Thymus (tissue), 11 donors: Measurements from ENCODE around the gene OVAAL. TPM values are rescaled to one million over a fixed set of nuclear protein-coding genes. Genes with fewer than 3 reads are reported as not detected.

ENCODE experiments used
- DNase-seq, 9 donors: peaks; one replicate each; pipeline ENCODE4 v3.0.0-alpha.2; 2013; ENCODE audit warnings: low spot score in 9 of 9, low read depth in 6 of 9, missing footprints in 1 of 9
- H3K27ac ChIP-seq, 2 donors: one replicate each; pipeline ENCODE4 v1.5.1; 2013; ENCODE audit warnings: control low read depth in 1 of 2, low read depth in 1 of 2, low read length in 1 of 2, mild to moderate bottlenecking in 1 of 2, moderate library complexity in 1 of 2
- H3K27me3 ChIP-seq, 2 donors: one replicate each; pipeline ENCODE4 v1.5.1; 2013; ENCODE audit warnings: low read length in 1 of 2; ENCODE audit not compliant: control insufficient read depth in 2 of 2, insufficient read depth in 1 of 2
- H3K36me3 ChIP-seq, 2 donors: one replicate each; pipeline ENCODE4 v1.5.1; 2013; ENCODE audit warnings: low read length in 1 of 2, mild to moderate bottlenecking in 1 of 2, moderate library complexity in 1 of 2; ENCODE audit not compliant: control insufficient read depth in 2 of 2, insufficient read depth in 2 of 2
- H3K4me1 ChIP-seq, 2 donors: one replicate each; pipeline ENCODE4 v1.5.1; 2013; ENCODE audit warnings: low read length in 2 of 2; ENCODE audit not compliant: control insufficient read depth in 2 of 2, insufficient read depth in 2 of 2
- H3K4me3 ChIP-seq, 2 donors: one replicate each; pipeline ENCODE4 v1.5.1; 2013; ENCODE audit warnings: low read length in 2 of 2, control low read depth in 1 of 2, mild to moderate bottlenecking in 1 of 2
- H3K9me3 ChIP-seq, 2 donors: one replicate each; pipeline ENCODE4 v1.5.1; 2013; ENCODE audit warnings: low read length in 1 of 2, mild to moderate bottlenecking in 1 of 2; ENCODE audit not compliant: control insufficient read depth in 2 of 2, insufficient read depth in 1 of 2
- WGBS: extraction: QIAGEN DNeasy Blood & Tissue Kit; methylation state at CpG from one replicate; pipeline ENCODE4 v1.1.7; 2013; 5-methylcytosine and 5-hydroxymethylcytosine counted together
- polyA plus RNA-seq: library from polyadenylated mRNA; stranded (reverse); fragments of 200-250 nt; gene quantifications from one replicate; pipeline ENCODE4 v1.2.3, GENCODE V29; 2013
- total RNA-seq: library from RNA; stranded (reverse); fragments of 120-200 nt; gene quantifications from one replicate; pipeline ENCODE4 v1.2.4, GENCODE V29; 2013
- donor health status: healthy.

Gene OVAAL
- total and polyA plus RNA-seq, 2 donors, result 0.05 to 0.14 TPM

DNA sequence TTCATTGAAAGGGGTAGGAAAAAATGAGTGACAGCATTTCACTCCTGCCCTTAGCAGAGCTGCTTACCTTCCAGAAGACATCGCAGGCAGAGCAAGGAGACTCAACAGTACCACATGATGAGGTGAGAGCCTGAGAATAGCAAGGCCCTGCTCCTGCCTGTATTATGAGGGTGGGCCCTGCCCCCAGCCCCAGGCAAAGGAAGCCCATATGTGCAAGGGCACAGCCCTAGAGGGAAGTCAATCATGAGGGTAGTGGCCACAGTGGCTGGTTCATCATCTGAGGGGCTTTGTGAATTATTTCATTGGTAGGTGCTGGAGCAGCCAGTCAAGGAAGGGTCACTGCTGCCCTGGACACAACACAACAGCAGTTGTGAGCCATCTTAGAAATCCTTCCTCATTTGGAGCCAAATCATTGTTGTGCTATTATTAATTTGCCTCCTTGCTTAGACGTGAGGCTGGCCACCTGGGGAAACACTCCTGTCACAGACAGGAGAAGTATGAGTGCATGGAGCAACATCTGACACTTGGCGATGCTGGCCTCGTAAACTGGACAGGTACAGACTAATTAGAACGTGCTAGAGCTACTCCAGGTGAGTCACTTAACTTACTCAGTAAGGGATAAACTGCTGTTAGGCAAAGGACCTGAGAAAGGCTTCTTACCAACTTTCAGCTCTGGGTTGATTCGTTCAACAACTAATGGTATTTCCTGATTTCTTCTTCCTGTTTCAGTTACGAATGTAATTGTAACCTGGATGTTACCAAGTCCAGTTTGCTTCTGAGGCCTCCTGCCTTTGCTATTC, 33.6 kb upstream of the OVAAL start:
- H3K36me3 ChIP-seq, result no peaks in the 10 kb centered on the region
- no peak overlapping the region for H3K4me3 ChIP-seq
- WGBS, result 76% methylated on average over 7 of the region's 7 CpGs
- peaks cover 0 to 8% of the 10 kb centered on the region in 2 donors for H3K4me1 ChIP-seq
- DNase-seq, result no peak
- H3K27ac ChIP-seq, result peak overlapping the region in 1 of 2 donors; percentile 40
- no peaks in the 10 kb centered on the region for H3K27me3 ChIP-seq
- H3K9me3 ChIP-seq, result no peaks in the 10 kb centered on the region

DNA sequence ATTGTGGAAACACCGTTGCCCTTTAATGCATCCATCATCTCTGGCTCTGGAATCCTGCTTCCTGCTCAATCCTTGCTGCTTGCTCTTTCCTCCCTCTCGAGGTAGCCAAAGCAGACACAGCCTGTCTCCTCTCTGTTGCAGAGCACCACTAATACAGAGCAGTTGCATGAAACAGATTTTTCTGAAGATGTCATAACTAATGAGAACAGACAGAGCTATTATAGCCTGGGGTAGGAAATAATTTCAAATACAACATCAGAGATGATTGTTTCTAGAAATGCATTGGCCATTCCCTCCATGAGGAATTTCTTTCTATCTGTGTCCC, 33.1 kb upstream of the OVAAL start:
- H3K9me3 ChIP-seq, result no peaks in the 10 kb centered on the region
- H3K36me3 ChIP-seq, result no peaks in the 10 kb centered on the region
- H3K27me3 ChIP-seq, result no peaks in the 10 kb centered on the region
- H3K27ac ChIP-seq, result no peak overlapping the region
- no peak for DNase-seq
- WGBS, result 57% methylated on average over 2 of the region's 2 CpGs
- H3K4me1 ChIP-seq, result peaks cover 0 to 8% of the 10 kb centered on the region in 2 donors
- H3K4me3 ChIP-seq, result no peak overlapping the region

DNA sequence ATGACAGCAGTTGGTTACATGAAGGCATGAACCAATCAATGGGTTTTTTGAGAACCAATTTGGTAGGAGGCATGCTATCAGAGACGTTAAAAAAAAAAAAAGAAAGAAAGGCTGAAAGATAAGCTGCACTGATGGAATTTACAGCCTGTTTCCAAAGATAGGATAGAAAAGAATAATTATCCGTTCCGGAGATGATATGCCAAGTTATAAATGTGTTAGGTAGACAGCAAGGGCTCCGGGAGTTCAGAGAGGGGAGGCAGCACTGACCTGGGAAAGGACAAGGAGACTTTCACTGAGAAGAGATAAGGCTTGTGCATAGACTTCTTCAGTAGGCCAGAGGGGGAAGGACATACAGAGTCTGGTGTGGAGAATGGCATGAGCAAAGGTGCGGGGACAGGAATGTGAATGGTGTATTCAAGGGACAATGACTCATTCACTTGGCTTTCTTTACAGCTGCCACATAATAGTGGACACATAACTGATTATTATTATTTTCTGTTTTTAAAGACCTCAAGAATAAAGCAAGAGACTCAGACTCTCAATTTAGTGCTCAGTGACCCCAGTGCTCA, 31.6 kb upstream of the OVAAL start:
- no peak for DNase-seq
- no peaks in the 10 kb centered on the region for H3K27me3 ChIP-seq
- H3K4me3 ChIP-seq, result no peak overlapping the region
- no peaks in the 10 kb centered on the region for H3K36me3 ChIP-seq
- H3K27ac ChIP-seq, result no peak overlapping the region
- WGBS, result 97% methylated on average over 5 of the region's 5 CpGs
- H3K9me3 ChIP-seq, result no peaks in the 10 kb centered on the region
- peaks cover 0 to 8% of the 10 kb centered on the region in 2 donors for H3K4me1 ChIP-seq

DNA sequence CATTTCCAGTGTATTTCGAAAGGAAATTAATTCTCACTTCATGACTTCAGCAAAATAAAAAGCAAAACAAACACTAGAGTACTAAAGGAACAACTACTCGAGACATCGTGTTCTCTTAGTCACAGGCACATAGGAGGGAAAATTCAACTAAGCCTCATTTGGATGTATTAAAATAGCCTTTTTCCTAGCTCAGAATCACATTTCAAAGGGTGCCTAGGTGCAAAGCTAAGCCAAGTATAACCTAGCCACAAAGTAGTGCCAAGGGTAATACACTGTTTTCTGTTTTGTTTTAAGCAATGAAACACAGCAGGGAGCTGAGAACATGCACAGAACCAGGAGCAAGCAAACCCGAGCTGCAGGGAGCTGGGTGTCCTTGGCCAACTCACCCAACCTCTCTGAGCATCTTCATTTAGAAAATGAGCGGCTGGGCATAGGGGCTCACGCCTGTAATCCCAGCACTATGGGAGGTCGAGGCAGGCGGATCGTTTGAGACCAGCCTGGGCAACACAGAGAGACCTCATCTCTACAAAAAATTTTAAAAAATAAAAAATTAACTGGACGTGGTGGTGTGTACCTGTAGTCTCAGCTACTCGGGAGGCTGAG, 29.8 kb upstream of the OVAAL start:
- Histone ChIP-seq H3K4me1 (peaks cover 0 to 6% of the 10 kb centered on the region in 2 donors), H3K27me3 (no peaks in the 10 kb centered on the region), H3K9me3 (no peaks in the 10 kb centered on the region), H3K4me3 (no peak overlapping the region), H3K27ac (no peak overlapping the region), H3K36me3 (no peaks in the 10 kb centered on the region)
- 97% methylated on average over 11 of the region's 11 CpGs for WGBS
- DNase-seq, result no peak

DNA sequence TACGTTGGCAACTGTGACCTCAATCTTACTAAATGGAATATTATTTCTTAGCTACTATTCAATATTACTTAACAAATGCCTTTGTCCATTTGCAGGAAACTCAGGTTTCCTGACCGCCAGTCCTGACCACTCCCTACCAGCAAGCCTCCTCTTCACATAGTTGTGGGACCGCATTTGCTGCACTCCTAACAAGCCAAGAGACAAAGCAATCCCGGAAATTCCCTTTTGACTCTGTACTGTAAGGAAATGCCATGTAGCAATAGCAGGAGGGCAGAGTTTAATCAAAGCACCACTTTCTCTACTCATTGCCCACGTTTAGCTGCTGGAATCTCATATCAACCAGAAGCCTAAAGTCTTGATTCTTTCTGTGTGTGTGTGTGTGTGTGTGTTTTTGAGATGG, 28.3 kb upstream of the OVAAL start:
- peaks cover 0 to 3% of the 10 kb centered on the region in 2 donors for H3K4me1 ChIP-seq
- DNase-seq, result no peak
- no peaks in the 10 kb centered on the region for H3K27me3 ChIP-seq
- H3K27ac ChIP-seq, result no peak overlapping the region
- H3K36me3 ChIP-seq, result no peaks in the 10 kb centered on the region
- WGBS, result 91% methylated on average over 5 of the region's 5 CpGs
- H3K4me3 ChIP-seq, result no peak overlapping the region
- no peaks in the 10 kb centered on the region for H3K9me3 ChIP-seq

DNA sequence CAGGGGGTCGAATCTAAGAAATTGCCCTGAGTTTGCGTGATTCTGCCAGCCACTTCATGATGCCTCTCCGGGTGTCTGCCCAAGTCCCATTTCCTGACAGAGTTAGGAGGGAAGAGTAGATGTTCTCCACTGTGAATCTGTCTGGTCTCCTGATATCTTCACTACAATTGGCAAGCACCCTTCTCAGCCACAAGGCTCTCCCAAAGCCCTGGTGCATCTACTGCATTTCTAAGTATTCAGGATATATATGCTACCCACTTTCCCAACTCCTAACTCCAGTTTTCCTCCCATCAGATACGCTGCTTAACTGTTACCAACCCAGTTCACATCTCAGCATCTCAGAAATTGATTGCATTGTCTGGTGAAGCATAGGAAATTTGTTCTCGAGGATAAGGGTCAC, 25.9 kb upstream of the OVAAL start:
- Histone ChIP-seq H3K36me3 (no peaks in the 10 kb centered on the region), H3K9me3 (no peaks in the 10 kb centered on the region), H3K27me3 (no peaks in the 10 kb centered on the region), H3K27ac (no peak overlapping the region), H3K4me1 (no peaks in the 10 kb centered on the region), H3K4me3 (no peak overlapping the region)
- no peak for DNase-seq
- 97% methylated on average over 5 of the region's 5 CpGs for WGBS

DNA sequence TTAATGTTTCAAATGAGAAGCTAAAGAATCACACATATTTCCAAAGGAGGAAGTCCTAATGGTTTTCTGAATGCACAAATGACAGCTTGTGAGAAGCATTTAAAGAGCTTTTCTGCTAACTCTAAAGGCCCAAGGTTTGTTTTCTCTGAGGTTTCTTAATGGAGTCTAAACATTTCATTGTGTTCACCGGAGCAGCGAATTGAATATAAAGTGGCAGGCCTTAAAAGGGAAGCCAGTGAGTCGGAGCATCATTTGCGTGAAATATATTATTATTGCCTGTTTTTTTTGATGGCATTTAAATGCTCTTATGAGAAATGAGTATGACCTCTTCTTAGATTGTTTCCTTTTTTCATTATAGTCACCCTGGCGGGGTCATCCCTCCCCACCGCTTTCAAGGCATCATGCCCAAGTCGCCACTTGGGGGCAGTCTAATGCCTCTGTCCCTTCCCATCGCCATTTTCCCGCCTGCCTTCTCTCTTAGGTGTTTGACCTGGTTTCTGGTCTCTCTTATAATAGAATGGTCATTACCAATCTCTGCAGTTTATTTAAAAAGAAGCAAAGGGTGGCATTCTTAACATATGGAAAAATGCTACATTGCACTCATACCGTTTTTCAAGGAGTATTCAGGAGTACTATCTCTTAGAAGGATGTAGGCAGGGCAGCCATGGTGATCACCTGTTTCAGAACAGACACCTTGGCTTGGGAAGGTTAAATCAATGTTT, 25.3 kb upstream of the OVAAL start:
- no peaks in the 10 kb centered on the region for H3K36me3 ChIP-seq
- H3K4me1 ChIP-seq, result no peaks in the 10 kb centered on the region
- 69% methylated on average over 10 of the region's 10 CpGs for WGBS
- H3K4me3 ChIP-seq, result no peak overlapping the region
- H3K27ac ChIP-seq, result no peak overlapping the region
- DNase-seq, result peak; percentile 23 to 72 (median 42)
- H3K9me3 ChIP-seq, result no peaks in the 10 kb centered on the region
- H3K27me3 ChIP-seq, result no peaks in the 10 kb centered on the region

DNA sequence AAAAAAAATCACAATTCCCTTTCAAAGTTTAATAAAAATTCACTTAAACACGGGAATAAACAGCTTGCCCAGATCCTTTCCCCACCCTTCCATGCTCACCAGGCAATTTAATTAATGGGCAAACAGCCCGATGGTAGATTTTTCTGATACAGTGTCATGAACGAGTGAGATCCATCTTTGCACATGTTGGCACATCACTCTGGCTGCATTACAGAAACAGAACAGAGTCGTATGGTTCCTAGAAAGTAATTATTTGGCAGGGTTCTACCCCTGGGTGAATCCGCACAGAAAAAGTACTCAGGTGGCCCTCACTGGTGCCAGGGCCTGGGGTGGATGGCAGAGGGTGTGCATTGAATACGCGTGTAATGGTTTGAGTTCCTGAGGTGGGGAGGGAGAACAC, 24.6 kb upstream of the OVAAL start:
- Histone ChIP-seq H3K27ac (no peak overlapping the region), H3K9me3 (no peaks in the 10 kb centered on the region), H3K27me3 (no peaks in the 10 kb centered on the region), H3K4me3 (no peak overlapping the region), H3K36me3 (no peaks in the 10 kb centered on the region), H3K4me1 (no peaks in the 10 kb centered on the region)
- 95% methylated on average over 7 of the region's 7 CpGs for WGBS
- no peak for DNase-seq

DNA sequence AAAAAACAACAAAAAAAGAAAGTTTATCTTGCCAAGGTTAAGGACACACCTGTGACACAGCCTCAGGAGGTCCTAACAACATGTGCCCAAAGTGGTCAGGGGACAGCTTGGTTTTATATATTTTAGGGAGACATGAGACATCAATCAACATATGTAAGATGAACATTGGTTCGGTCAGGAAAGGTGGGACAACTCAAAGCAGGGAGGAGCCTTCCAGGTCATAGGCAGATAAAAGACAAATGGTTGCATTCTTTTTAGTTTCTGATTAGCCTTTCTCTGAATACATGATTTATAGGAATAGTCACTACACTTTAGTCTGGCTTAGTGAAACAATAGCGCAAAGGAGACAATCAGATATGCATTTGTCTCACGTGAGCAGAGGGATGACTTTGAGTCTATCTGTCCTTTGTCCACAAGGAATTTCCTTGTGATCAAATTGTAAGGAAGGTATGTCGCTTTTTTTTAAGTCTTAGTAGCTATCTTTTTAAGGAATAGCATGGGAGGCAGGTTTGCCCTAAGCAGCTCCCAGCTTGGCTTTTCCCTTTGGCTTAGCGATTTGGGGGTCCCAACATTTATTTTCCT, 23.3 kb upstream of the OVAAL start:
- no peak overlapping the region for H3K27ac ChIP-seq
- H3K4me3 ChIP-seq, result no peak overlapping the region
- DNase-seq, result no peak
- H3K36me3 ChIP-seq, result no peaks in the 10 kb centered on the region
- H3K9me3 ChIP-seq, result no peaks in the 10 kb centered on the region
- H3K4me1 ChIP-seq, result no peaks in the 10 kb centered on the region
- H3K27me3 ChIP-seq, result no peaks in the 10 kb centered on the region
- WGBS, result 97% methylated on average over 5 of the region's 5 CpGs
